HG03439 (cell line): ENCODE measurements around the gene CAP1.
A peak's percentile ranks its signal among the peaks of the same experiment; 100 is the strongest.
"Not testable (repeated sequence)": the region's sequence is repeated elsewhere in the genome, so short reads cannot be mapped to it uniquely, and the experiment has no call there.

Experiments
- ATAC-seq: cut with Tn5 transposase; IDR thresholded peaks from one replicate; pipeline ENCODE4 v1.9.1; 2021; ENCODE audit warnings: mild to moderate bottlenecking, moderate library complexity; ENCODE audit not compliant: unreplicated experiment

CAP1 gene

GRCh38 chr1:40058097-40058452, 17.5 kb downstream of the CAP1 start:
- no peak for ATAC-seq

GRCh38 chr1:40058453-40059337, 18.2 kb downstream of the CAP1 start:
- no peak for ATAC-seq

- no peak for ATAC-seq
Measured at GRCh38 chr1:40059338-40059959, 18.9 kb downstream of the CAP1 start.

- ATAC-seq = no peak
Measured at GRCh38 chr1:40059960-40060750, 19.6 kb downstream of the CAP1 start.

- peak; percentile 69 for ATAC-seq
Measured at GRCh38 chr1:40064797-40065499, 24.4 kb downstream of the CAP1 start.

GRCh38 chr1:40067023-40067422, 26.5 kb downstream of the CAP1 start:
- ATAC-seq = no peak

GRCh38 chr1:40067851-40068250, 27.3 kb downstream of the CAP1 start:
- ATAC-seq = no peak

GRCh38 chr1:40072142-40072541, 31.6 kb downstream of the CAP1 start:
- no peak for ATAC-seq

- no peak for ATAC-seq
Measured at GRCh38 chr1:40073062-40073461, 32.5 kb downstream of the CAP1 start.

- ATAC-seq = no peak
Measured at GRCh38 chr1:40075266-40075665, 34.7 kb downstream of the CAP1 start.

- ATAC-seq = no peak
Measured at GRCh38 chr1:40076895-40077312, 36.4 kb downstream of the CAP1 start.

- no peak for ATAC-seq
Measured at GRCh38 chr1:40078512-40079333, 38.2 kb downstream of the CAP1 start.

GRCh38 chr1:40079774-40080400, 39.4 kb downstream of the CAP1 start:
- no peak for ATAC-seq

- no peak for ATAC-seq
Measured at GRCh38 chr1:40081871-40082270, 41.3 kb downstream of the CAP1 start.

- ATAC-seq = not testable (repeated sequence)
Measured at GRCh38 chr1:40084750-40085149, 44.2 kb downstream of the CAP1 start.

- ATAC-seq = no peak
Measured at GRCh38 chr1:40090652-40091355, 50.3 kb downstream of the CAP1 start.

GRCh38 chr1:40092241-40092640, 51.7 kb downstream of the CAP1 start:
- ATAC-seq = no peak

- no peak for ATAC-seq
Measured at GRCh38 chr1:40092706-40093639, 52.4 kb downstream of the CAP1 start.
